Uterus (tissue), 2 donors: Measurements from ENCODE around the gene AGXT2.
"Not testable (repeated sequence)": the region's sequence is repeated elsewhere in the genome, so short reads cannot be mapped to it uniquely, and the experiment has no call there.

ENCODE experiments used
- POLR2A ChIP-seq, 2 donors: fragments of 450-650 bp; IDR thresholded peaks; one replicate each; pipeline ENCODE4 v1.6.1; 2016; ENCODE audit warnings: antibody characterized with exemption in 2 of 2, mild to moderate bottlenecking in 1 of 2, moderate library complexity in 1 of 2
- TF ChIP-seq, protein P1 (sequence below), 4 experiments: fragments of 200-600 bp in 2 of 4; fragments of 450-650 bp in 2 of 4; sonication (generic) in 2 of 4; IDR thresholded peaks; one replicate each; pipeline ENCODE4 v1.5.1; 2016 to 2019; ENCODE audit warnings: antibody characterized with exemption in 4 of 4, mild to moderate bottlenecking in 2 of 4, moderate library complexity in 1 of 4

DNA sequence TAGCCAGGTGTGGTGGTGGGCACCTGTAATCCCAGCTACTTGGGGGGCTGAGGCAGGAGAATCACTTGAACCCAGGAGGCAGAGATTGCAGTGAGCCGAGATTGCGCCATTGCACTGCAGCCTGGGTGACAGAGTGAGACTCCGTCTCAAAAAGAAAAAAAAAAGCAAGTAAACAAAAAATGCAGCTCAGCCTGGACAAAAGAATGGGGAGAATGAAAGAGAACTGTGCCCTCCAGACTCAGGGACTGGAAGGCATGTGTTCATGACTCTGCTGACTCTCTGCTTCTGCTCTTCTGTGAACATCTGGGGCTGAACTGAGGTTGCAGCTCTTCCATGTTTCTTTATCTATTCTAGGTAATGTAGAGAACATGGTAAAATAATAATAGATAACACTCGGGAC is 11.8 kb downstream of the AGXT2 start:
- TF ChIP-seq, protein P1, sequence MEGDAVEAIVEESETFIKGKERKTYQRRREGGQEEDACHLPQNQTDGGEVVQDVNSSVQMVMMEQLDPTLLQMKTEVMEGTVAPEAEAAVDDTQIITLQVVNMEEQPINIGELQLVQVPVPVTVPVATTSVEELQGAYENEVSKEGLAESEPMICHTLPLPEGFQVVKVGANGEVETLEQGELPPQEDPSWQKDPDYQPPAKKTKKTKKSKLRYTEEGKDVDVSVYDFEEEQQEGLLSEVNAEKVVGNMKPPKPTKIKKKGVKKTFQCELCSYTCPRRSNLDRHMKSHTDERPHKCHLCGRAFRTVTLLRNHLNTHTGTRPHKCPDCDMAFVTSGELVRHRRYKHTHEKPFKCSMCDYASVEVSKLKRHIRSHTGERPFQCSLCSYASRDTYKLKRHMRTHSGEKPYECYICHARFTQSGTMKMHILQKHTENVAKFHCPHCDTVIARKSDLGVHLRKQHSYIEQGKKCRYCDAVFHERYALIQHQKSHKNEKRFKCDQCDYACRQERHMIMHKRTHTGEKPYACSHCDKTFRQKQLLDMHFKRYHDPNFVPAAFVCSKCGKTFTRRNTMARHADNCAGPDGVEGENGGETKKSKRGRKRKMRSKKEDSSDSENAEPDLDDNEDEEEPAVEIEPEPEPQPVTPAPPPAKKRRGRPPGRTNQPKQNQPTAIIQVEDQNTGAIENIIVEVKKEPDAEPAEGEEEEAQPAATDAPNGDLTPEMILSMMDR (IDR thresholded peaks at IDR 0.05): not testable (repeated sequence)
- TF ChIP-seq POLR2A (IDR thresholded peaks at IDR 0.05): not testable (repeated sequence)
